ENCODE data around the gene OPN4. TPM values are rescaled to one million over a fixed set of nuclear protein-coding genes. Genes with fewer than 3 reads are reported as not detected.

OPN4 gene
- total RNA-seq, 1 donor from 2014 or later = not detected

DNA sequence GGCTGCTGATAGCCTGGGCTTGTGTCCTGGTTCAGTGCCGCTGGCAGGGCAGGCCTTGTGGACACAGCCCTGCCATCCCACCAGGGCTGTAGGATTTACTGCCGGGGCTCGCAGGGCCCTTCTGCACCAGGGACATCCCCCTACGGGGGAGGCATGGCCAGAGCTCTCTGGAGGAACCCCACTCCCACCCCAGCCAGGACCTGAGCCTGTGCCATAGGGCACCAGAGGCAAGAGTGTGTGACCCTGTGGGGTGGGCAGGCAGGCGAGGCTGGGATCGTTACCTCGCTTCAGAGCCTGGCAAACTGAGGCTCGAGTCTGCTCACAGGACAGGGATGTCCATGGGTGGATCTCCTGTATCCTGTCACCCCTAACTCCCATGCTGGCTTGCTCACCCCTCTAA, 16.5 kb downstream of the OPN4 start:
- Histone ChIP-seq H3K36me3 (ENCODE audit: insufficient read depth, low read length) (no peaks in the 10 kb centered on the region), H4K20me1 (ENCODE audit: insufficient read depth, low read length) (no peaks in the 10 kb centered on the region), H3K27ac (ENCODE audit: low read depth, low read length) (no peak overlapping the region), H3K4me1 (ENCODE audit: insufficient read depth, low read length) (peaks cover 17% of the 10 kb centered on the region), H3K4me3 (ENCODE audit: insufficient read depth, low read depth, low read length) (no peak overlapping the region), H2AFZ (ENCODE audit: low read depth, low read length) (no peak overlapping the region), H3K9me3 (ENCODE audit: insufficient read depth, low read depth, low read length) (no peaks in the 10 kb centered on the region), H3K4me2 (ENCODE audit: low read length) (no peak overlapping the region), H3K9ac (ENCODE audit: low read length) (no peak overlapping the region), H3K79me2 (ENCODE audit: insufficient read depth, low read length) (no peaks in the 10 kb centered on the region), H3K27me3 (ENCODE audit: insufficient read depth, low read length) (no peaks in the 10 kb centered on the region)
- DNase-seq (ENCODE audit: low read depth) (no peak), FAIRE-seq (no peak)
- Mint-ChIP-seq H3K27me3 (ENCODE audit: low read depth, unreplicated experiment) (peaks cover 7% of the 10 kb centered on the region), H3K4me3 (ENCODE audit: unreplicated experiment) (no peak overlapping the region), H3K27ac (ENCODE audit: unreplicated experiment) (no peak overlapping the region), H3K4me1 (ENCODE audit: low read depth, unreplicated experiment) (peaks cover 35% of the 10 kb centered on the region), H3K36me3 (ENCODE audit: low read depth, unreplicated experiment) (no peaks in the 10 kb centered on the region), H3K9me3 (ENCODE audit: unreplicated experiment) (no peaks in the 10 kb centered on the region)
- no peak for TF ChIP-seq CTCF (IDR thresholded peaks at IDR 0.05; ENCODE audit: insufficient read depth, low read depth, low read length)
- TF ChIP-seq EZH2 (IDR thresholded peaks at IDR 0.05; ENCODE audit: insufficient read depth, low read length) = no peak

DNA sequence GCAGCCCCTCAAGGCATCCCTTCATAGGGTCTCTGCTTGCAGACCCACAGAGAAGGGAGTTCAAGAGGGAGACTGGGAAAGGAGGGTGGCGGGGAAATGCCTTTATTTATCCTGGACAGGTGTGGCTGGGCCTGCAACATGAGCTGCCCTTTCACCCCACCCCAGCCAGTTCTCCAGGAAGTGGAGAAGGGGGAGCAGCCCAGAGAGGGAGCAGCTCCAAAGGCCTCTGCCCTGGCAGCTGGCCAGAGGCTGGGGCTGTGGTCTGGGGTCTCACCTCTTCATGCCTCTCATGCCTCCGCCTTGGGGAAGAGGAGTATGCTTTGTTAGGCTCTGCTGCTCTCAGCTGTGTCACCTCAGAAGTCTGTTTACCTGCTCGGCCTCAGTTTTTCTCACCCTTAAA, 17.1 kb downstream of the OPN4 start:
- Histone ChIP-seq H3K9me3 (ENCODE audit: insufficient read depth, low read depth, low read length) (no peaks in the 10 kb centered on the region), H3K27ac (ENCODE audit: low read depth, low read length) (no peak overlapping the region), H3K27me3 (ENCODE audit: insufficient read depth, low read length) (no peaks in the 10 kb centered on the region), H4K20me1 (ENCODE audit: insufficient read depth, low read length) (no peaks in the 10 kb centered on the region), H3K36me3 (ENCODE audit: insufficient read depth, low read length) (no peaks in the 10 kb centered on the region), H3K79me2 (ENCODE audit: insufficient read depth, low read length) (no peaks in the 10 kb centered on the region), H3K4me2 (ENCODE audit: low read length) (no peak overlapping the region), H3K9ac (ENCODE audit: low read length) (no peak overlapping the region), H2AFZ (ENCODE audit: low read depth, low read length) (no peak overlapping the region), H3K4me1 (ENCODE audit: insufficient read depth, low read length) (peaks cover 17% of the 10 kb centered on the region), H3K4me3 (ENCODE audit: insufficient read depth, low read depth, low read length) (no peak overlapping the region)
- Mint-ChIP-seq H3K27ac (ENCODE audit: unreplicated experiment) (no peak overlapping the region), H3K9me3 (ENCODE audit: unreplicated experiment) (no peaks in the 10 kb centered on the region), H3K4me1 (ENCODE audit: low read depth, unreplicated experiment) (peaks cover 35% of the 10 kb centered on the region), H3K27me3 (ENCODE audit: low read depth, unreplicated experiment) (peaks cover 5% of the 10 kb centered on the region), H3K4me3 (ENCODE audit: unreplicated experiment) (no peak overlapping the region), H3K36me3 (ENCODE audit: low read depth, unreplicated experiment) (no peaks in the 10 kb centered on the region)
- FAIRE-seq = no peak
- no peak for DNase-seq (ENCODE audit: low read depth)
- TF ChIP-seq EZH2 (IDR thresholded peaks at IDR 0.05; ENCODE audit: insufficient read depth, low read length) (no peak), CTCF (IDR thresholded peaks at IDR 0.05; ENCODE audit: insufficient read depth, low read depth, low read length) (no peak)

DNA sequence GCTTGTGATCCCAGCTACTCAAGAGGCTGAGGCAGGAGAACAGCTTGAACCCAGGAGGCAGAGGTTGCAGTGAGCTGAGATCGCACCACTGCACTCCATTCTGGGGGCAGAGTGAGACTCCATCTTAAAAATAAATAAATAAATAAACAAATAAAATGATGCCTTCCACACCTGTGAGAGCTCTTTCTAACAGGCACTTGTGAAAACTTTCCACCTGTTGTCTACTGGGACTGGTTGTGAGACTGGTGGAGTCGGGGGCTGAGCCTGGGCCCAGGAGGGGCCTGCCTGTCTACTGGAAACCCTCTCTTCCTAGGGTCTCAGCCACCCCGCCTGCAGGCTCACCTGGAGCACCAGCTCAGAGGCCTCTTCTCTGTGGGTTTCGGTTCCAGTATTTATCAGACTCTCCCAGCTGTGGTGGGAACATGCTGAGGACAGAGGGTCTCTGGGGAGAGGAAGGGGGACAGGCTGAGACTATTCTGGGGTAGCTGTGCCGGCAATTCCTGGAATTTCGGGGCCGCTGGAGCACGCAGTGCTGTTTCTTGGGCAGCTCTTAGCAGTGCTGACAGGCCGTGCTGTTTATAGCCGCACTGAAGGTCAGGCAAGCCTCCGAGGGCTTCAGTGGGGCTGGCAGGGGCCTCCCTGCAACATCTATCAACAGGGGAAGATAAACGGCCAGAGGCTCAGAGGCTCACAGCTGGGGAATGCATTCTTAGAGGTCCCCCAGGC, 17.8 kb downstream of the OPN4 start:
- TF ChIP-seq EZH2 (IDR thresholded peaks at IDR 0.05; ENCODE audit: insufficient read depth, low read length) (no peak), CTCF (IDR thresholded peaks at IDR 0.05; ENCODE audit: insufficient read depth, low read depth, low read length) (no peak)
- no peaks in the 10 kb centered on the region for H4K20me1 ChIP-seq (ENCODE audit: insufficient read depth, low read length)
- FAIRE-seq (no peak), DNase-seq (ENCODE audit: low read depth) (no peak)
- no peak overlapping the region for H3K27ac ChIP-seq (ENCODE audit: low read depth, low read length)
- H3K4me1 ChIP-seq (ENCODE audit: insufficient read depth, low read length) = peaks cover 17% of the 10 kb centered on the region
- no peaks in the 10 kb centered on the region for H3K79me2 ChIP-seq (ENCODE audit: insufficient read depth, low read length)
- no peak overlapping the region for H3K9ac ChIP-seq (ENCODE audit: low read length)
- no peaks in the 10 kb centered on the region for H3K27me3 ChIP-seq (ENCODE audit: insufficient read depth, low read length)
- no peak overlapping the region for H2AFZ ChIP-seq (ENCODE audit: low read depth, low read length)
- no peak overlapping the region for H3K4me3 ChIP-seq (ENCODE audit: insufficient read depth, low read depth, low read length)
- H3K9me3 ChIP-seq (ENCODE audit: insufficient read depth, low read depth, low read length) = no peaks in the 10 kb centered on the region
- no peak overlapping the region for H3K4me2 ChIP-seq (ENCODE audit: low read length)
- H3K4me1 Mint-ChIP-seq (ENCODE audit: low read depth, unreplicated experiment) = peaks cover 35% of the 10 kb centered on the region
- H3K9me3 Mint-ChIP-seq (ENCODE audit: unreplicated experiment) = no peaks in the 10 kb centered on the region
- H3K36me3 ChIP-seq (ENCODE audit: insufficient read depth, low read length) = no peaks in the 10 kb centered on the region
- H3K27ac Mint-ChIP-seq (ENCODE audit: unreplicated experiment) = no peak overlapping the region
- H3K36me3 Mint-ChIP-seq (ENCODE audit: low read depth, unreplicated experiment) = no peaks in the 10 kb centered on the region
- H3K27me3 Mint-ChIP-seq (ENCODE audit: low read depth, unreplicated experiment) = peaks cover 5% of the 10 kb centered on the region
- peak overlapping the region; percentile 45 for H3K4me3 Mint-ChIP-seq (ENCODE audit: unreplicated experiment)

All from astrocyte (in vitro differentiated cells and primary cell).